T1000 (cell line): ENCODE results near the gene C1orf87.

Source experiments
- DNase-seq: peaks from one replicate; lab custom pipeline; 2025; ENCODE audit warnings: mixed read lengths; lab: John Stamatoyannopoulos, UW

Gene C1orf87

DNA sequence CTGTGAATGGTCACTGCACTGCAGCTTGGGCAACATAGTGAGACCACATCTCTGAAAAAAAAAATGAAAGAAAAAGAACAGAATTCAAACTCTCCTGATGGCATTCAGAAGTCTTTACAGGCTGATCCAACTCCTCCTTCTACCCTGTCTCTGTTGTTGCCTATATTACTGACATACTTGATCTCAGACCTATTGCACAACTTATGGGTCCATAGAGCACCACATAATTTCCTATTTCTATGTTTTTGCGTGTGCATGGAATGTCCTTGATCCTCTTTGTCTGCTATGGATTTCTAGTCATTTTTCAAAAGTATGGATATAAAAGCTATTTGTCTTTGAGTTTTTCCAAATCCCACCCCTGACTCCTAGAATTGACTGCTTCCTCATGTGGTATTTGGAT is 124.6 kb downstream of the C1orf87 start:
- no peak for DNase-seq

DNA sequence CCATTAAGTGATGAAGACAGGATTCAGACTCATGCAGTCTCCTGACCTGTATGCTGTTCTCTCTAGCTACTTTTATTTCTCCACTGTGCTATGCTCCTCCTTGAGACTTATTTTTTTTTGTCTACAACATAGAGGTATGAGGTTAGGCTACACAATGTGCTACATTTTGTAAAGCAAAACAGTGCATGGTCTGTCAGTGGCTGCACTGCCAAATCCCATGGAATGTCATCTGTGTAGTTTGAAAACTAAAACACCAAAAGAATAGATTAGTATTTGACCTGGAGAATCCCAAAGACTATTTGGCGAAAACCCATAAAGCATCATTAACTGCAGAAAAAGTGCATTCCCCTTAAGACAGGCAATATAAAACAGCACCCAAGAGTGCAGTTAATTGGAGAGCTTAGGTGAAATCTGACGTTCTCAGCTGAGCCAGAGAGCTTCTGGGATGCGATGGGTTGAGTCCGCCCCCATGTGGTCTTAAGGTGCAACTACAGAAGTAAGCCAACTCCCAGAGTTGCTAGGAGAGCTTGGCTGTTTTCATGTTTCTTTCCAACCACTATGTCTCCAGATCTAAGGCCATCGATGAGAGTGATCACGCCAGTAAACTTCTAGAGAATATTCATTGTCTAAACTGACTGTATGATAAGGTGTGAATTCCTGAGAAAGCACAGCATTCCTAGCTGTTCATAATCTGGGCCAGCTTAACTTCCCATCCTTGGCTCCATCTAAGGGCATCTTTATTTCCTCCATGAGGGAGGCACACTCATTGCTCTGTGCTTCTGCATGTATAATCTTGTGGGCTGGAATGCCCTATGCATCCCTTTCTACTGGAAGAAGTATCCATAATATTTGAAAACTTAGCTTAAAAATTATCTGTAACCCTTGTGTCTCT is 126.3 kb downstream of the C1orf87 start:
- peak; percentile 39 for DNase-seq

DNA sequence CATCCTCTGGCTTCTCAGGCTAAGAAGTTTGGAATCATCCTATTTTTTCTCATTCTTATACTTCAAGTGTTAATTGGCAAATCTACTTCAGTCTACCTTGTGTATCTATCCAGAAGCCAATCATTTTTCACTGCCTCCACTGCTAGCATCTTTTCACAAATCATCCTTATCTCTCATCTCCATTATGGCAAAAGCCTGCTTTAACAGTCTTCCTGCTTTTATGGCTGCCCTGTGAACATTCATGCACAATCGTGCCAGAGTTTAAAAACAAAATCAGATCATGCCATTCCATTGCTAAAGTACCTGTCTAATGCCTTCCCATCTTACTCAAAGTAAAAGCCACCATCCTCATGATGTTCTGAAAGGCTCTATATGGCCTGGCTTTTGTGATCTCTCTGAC is 127.8 kb downstream of the C1orf87 start:
- DNase-seq = no peak
